Thyroid gland (tissue), 4 donors: ENCODE measurements around the gene APOO. TPM values are rescaled to one million over a fixed set of nuclear protein-coding genes. Genes with fewer than 3 reads are reported as not detected.

Source experiments
- DNase-seq, 2 donors: peaks; one replicate each; pipeline ENCODE4 v3.0.0-alpha.2; 2019
- H3K27ac ChIP-seq, 3 donors: fragments of 200-600 bp; sonication (generic); 1 replicate in 2 of 3; 2 replicates in 1 of 3; pipeline ENCODE4 v1.5.1; 2016 to 2019; ENCODE audit warnings: mild to moderate bottlenecking in 1 of 3, moderate library complexity in 1 of 3
- H3K27me3 ChIP-seq: fragments of 200-600 bp; sonication (generic); one replicate; pipeline ENCODE4 v1.5.1; 2019
- H3K36me3 ChIP-seq, 2 donors: fragments of 200-600 bp; sonication (generic); one replicate each; pipeline ENCODE4 v1.5.1; 2016 to 2019
- H3K4me1 ChIP-seq, 2 donors: fragments of 200-600 bp; sonication (generic); one replicate each; pipeline ENCODE4 v1.5.1; 2017 to 2019
- H3K4me3 ChIP-seq, 3 donors: fragments of 200-600 bp; sonication (generic); replicated peaks in 1 of 3; 1 replicate in 2 of 3; 2 replicates in 1 of 3; pipeline ENCODE4 v1.5.1; 2016; ENCODE audit warnings: mild to moderate bottlenecking in 1 of 3
- H3K9me3 ChIP-seq: fragments of 200-600 bp; sonication (generic); one replicate; pipeline ENCODE4 v1.5.1; 2017
- POLR2A ChIP-seq, 2 donors: fragments of 450-650 bp; IDR thresholded peaks; one replicate each; pipeline ENCODE4 v1.6.1; 2017; ENCODE audit warnings: antibody characterized with exemption in 2 of 2, mild to moderate bottlenecking in 2 of 2, moderate library complexity in 1 of 2
- WGBS, 2 donors: methylation state at CpG; one replicate each; pipeline ENCODE4 v1.1.5; 2017; 5-methylcytosine and 5-hydroxymethylcytosine counted together
- intact Hi-C: fragments of 100-400 bp; cut with DNase I; formaldehyde crosslinking; loops from one replicate; pipeline ENCODE4 v1.15.1; 2023
- total RNA-seq, 4 donors: library from RNA; depleted of rRNA; stranded (reverse); fragments of >200 nt; gene quantifications; one replicate each; pipeline ENCODE4 v1.2.3, GENCODE V29; 2016
- TF ChIP-seq, protein P1 (sequence below), 6 experiments: fragments of 200-600 bp in 3 of 6; fragments of 450-650 bp in 3 of 6; sonication (generic) in 3 of 6; IDR thresholded peaks; one replicate each; pipeline ENCODE4 v1.5.1; 2016 to 2019; ENCODE audit warnings: antibody characterized with exemption in 6 of 6, mild to moderate bottlenecking in 2 of 6, inconsistent platforms in 1 of 6, moderate library complexity in 1 of 6

Gene APOO
- total RNA-seq, 4 donors from 2014 or later = 12.6 to 34.8 (median 22.5) TPM

DNA sequence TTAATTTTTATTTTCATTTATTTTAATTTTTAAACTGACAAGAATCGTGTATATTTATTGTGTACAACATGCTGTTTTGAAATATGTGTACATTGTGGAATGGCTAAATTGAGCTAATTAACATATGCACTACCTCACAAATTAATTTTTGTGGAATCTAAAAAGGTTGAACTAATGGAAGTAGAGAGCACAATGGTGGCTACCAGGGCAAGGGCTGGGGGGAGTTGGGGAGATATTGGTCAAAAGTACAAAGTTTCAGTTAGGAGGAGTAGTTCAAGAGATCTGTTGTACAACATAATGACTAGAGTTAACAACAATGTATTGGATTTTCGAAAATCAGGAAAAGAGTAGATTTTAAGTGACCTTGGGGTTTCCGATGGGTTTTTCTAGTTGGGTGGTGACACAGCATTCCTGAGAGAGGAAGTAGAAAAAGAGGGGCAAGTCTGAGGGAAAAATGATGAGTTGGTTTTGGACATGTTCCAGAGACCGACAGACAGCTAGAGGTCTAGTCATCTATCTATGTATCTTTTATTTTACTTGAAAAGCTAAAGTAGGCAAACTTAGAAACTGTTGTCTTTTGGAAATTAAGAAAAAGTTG is 23.2 kb downstream of the APOO start:
- Histone ChIP-seq H3K27me3 (no peaks in the 10 kb centered on the region), H3K9me3 (no peaks in the 10 kb centered on the region), H3K27ac (no peak overlapping the region), H3K4me3 (no peak overlapping the region), H3K36me3 (no peaks in the 10 kb centered on the region), H3K4me1 (peaks cover 0 to 7% of the 10 kb centered on the region in 2 donors)
- TF ChIP-seq POLR2A (IDR thresholded peaks at IDR 0.05) = no peak
- TF ChIP-seq, protein P1, sequence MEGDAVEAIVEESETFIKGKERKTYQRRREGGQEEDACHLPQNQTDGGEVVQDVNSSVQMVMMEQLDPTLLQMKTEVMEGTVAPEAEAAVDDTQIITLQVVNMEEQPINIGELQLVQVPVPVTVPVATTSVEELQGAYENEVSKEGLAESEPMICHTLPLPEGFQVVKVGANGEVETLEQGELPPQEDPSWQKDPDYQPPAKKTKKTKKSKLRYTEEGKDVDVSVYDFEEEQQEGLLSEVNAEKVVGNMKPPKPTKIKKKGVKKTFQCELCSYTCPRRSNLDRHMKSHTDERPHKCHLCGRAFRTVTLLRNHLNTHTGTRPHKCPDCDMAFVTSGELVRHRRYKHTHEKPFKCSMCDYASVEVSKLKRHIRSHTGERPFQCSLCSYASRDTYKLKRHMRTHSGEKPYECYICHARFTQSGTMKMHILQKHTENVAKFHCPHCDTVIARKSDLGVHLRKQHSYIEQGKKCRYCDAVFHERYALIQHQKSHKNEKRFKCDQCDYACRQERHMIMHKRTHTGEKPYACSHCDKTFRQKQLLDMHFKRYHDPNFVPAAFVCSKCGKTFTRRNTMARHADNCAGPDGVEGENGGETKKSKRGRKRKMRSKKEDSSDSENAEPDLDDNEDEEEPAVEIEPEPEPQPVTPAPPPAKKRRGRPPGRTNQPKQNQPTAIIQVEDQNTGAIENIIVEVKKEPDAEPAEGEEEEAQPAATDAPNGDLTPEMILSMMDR (IDR thresholded peaks at IDR 0.05) = no peak
- WGBS, 2 donors = 79 to 81% methylated on average over 4 of the region's 4 CpGs
- intact Hi-C loops = no loop called here
- DNase-seq = no peak

DNA sequence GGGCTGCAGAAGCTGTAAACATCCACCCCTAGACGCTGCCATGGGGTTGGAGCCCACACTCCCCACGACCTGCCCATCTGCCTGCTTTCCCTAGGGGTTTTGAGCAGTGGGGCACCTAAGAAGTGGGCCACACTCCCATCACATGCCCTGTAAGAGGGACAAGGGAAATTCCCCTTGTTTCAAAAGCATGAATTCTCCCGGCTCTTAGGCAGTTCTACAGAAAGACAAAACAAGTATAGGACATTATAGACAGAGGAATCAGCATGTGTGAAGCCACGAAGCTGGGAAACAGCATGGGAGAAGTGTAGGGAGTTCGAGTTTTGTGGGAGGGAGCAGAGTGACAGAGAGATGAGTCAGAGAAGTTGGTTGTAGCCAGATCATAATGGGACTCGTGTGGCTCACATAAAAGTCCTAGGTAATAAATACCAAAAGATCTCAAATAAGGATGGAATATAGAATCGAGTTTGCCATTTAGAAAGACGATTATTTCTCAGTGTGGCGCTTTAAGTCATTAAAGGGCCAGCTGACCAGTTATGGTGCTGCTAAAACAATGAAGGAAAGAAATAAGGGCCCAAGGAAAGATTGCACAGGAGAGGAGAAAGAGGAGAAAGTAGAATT is 23.9 kb downstream of the APOO start:
- TF ChIP-seq, protein P1 (IDR thresholded peaks at IDR 0.05) = no peak
- TF ChIP-seq POLR2A (IDR thresholded peaks at IDR 0.05) = no peak
- intact Hi-C loops = no loop called here
- no peaks in the 10 kb centered on the region for H3K27me3 ChIP-seq
- H3K4me3 ChIP-seq = no peak overlapping the region
- WGBS, 2 donors = 69 to 70% methylated on average over 7 to 8 of the region's 9 CpGs
- peaks cover 0 to 7% of the 10 kb centered on the region in 2 donors for H3K4me1 ChIP-seq
- no peak overlapping the region for H3K27ac ChIP-seq
- DNase-seq = no peak
- H3K9me3 ChIP-seq = no peaks in the 10 kb centered on the region
- no peaks in the 10 kb centered on the region for H3K36me3 ChIP-seq

DNA sequence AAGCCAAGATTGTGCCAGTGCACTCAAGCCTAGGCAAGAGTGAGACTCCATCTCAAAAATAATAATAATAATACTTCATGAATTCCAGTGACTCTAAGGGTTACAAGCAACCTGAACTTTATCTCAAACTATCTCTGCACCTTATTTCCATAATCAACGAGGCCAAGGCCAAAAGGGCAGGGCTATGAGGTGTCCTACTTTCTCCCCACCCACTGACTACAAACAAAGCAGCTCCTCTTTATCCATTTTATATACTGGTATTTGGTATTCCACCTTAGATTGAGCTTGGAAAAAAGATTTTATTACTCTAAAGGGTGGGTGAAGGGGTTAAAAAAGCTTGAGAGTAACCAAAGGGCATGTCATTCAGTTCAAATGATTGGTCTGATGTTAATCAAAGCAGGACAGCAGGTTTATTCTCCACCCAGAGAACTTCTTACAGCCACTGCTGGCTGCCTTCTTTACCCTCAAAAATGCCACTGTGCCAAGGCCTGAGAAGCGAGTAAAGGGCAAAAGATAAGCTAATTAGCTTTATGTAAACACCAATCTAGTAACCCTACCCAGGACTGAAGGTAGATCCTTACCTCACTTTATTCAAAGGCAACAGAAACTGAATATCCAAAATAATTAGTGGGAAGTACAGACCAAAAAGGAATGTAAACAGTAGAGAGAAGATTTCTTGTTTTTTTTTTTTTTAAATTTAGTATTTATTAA is 28.2 kb downstream of the APOO start:
- no peak overlapping the region for H3K4me3 ChIP-seq
- intact Hi-C loops = no loop called here
- no peak for DNase-seq
- WGBS, 2 donors = 29 to 38% methylated on average over 2 of the region's 2 CpGs
- no peaks in the 10 kb centered on the region for H3K27me3 ChIP-seq
- peaks cover 0 to 4% of the 10 kb centered on the region in 2 donors for H3K4me1 ChIP-seq
- no peaks in the 10 kb centered on the region for H3K9me3 ChIP-seq
- peak overlapping the region; percentile 36 to 65 (median 50) for H3K27ac ChIP-seq
- no peaks in the 10 kb centered on the region for H3K36me3 ChIP-seq
- no peak for TF ChIP-seq POLR2A (IDR thresholded peaks at IDR 0.05)
- TF ChIP-seq, protein P1 (IDR thresholded peaks at IDR 0.05) = no peak

DNA sequence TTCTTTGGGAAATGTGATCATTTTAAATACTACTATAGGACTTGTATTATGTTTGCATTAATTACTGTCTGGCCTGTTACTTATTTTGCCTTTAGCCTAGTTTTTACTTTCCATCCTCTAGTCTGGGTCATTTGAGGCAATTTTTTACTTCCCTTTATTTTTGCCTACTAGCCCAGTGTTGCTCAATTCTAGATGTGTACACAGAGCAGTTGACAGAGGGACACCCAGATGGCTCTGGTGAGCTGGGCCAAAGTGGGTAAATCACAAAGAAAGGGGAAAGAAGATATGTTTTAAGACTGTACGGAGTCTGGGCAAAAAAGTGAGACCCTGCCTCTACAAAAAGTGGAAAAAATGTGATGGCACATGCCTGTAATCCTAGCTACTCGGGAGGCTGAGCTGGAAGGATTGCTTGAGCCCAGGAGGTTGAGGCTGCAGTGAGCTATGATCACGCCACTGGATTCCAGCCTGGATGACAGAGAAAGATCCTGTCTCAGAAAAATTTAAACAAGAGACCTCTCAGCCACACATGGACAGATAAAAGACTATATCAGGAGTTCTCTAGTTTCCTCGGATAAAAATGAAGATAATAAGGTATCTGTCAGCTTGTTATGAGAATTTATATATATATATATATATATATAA is 35.7 kb downstream of the APOO start:
- H3K9me3 ChIP-seq = no peaks in the 10 kb centered on the region
- intact Hi-C loops = no loop called here
- no peak overlapping the region for H3K4me3 ChIP-seq
- no peaks in the 10 kb centered on the region for H3K4me1 ChIP-seq
- DNase-seq = no peak
- no peak overlapping the region for H3K27ac ChIP-seq
- H3K27me3 ChIP-seq = no peaks in the 10 kb centered on the region
- 83 to 95% methylated on average over 4 of the region's 4 CpGs for WGBS, 2 donors
- TF ChIP-seq POLR2A (IDR thresholded peaks at IDR 0.05) = no peak
- TF ChIP-seq, protein P1 (IDR thresholded peaks at IDR 0.05) = no peak
- H3K36me3 ChIP-seq = no peaks in the 10 kb centered on the region
